HG03354 (cell line): Measurements from ENCODE around the gene PRR20C.
"Not testable (repeated sequence)": the region's sequence is repeated elsewhere in the genome, so short reads cannot be mapped to it uniquely, and the experiment has no call there.

Experiments used
- ATAC-seq: cut with Tn5 transposase; IDR thresholded peaks from one replicate; pipeline ENCODE4 v1.9.1; 2021; ENCODE audit warnings: mild to moderate bottlenecking; ENCODE audit not compliant: unreplicated experiment, poor library complexity, severe bottlenecking

PRR20C gene

DNA sequence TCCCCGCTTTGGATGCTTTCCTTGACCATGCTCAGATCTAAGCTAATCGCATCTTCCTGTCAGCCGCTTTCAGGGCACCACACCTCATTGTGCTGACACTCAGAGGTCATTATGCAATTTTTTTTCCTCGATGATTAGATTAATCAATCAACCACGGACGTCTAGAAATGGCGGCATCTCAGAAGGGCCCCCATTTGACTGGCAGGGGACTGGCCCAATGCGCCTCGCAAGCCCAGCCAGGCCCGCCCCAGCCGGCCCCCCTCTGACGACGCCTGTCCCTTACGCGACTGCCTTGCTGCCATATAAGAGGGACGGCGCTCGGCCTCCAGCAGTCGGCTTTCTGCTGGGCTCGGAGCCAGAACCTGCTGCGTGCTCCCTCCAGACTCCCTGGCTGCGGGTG lies at the start of gene PRR20C:
Gene PRR20C, plus strand, starts transcription at position 301 of the 400 bp plus-strand sequence. CDS start 387 bp downstream, outside the sequence.
- ATAC-seq = not testable (repeated sequence)

DNA sequence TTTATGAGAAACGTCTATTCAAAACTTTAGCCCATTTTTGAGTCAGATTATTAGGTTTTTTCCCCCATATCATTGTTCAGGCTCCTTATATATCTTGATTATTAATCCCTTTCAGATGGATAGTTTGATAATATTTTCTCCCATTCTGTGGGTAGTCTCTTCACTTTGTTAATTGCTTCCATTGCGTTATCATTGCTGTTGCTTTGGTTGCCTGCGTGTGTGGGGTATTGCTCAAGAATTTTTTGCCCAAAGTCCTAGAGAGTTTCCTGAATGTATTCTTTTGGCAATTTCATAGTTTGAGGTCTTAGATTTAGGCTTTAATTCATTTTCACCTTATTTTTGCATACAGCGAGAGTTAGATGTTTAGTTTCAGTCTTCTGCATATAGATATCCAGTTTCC lies 38.9 kb upstream of the PRR20C start:
- ATAC-seq = no peak

DNA sequence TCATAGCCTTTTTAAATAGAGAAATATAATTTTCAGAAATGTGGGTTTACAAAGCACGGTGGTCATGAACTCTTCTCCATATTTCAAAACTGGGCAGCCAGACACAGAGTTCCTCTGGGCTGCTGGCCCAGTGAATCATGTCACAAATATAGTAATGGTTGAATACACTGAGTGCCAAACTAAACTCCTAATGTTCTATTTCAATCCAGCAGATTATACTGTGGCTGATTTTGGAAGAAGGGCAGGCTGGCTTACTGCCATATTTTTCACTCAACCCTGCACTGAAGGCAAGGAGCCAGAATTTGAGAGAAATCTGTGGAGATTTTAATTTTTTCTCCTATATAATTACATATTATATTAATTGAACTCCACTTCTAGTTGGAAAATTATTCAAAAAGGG lies 30.2 kb upstream of the PRR20C start:
- no peak for ATAC-seq

DNA sequence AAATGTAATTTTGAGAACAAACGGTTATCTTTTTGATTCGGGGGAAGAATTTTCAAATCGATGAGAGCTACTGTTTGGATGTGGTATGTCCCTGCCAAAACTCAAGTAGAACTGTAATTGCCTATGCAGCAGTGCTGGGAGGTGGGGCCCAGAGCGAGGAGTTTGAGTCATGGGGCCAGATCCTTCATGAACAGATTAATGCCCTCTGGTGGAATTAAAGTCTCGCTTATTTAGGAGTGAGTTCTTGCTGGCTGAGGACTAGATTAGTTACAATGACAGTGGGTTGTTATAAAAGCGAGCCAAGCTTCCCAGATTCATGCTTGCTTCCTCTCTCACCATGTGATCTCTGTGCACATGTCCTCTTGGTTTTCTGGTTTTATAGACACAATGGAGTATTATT lies 25.0 kb upstream of the PRR20C start:
- ATAC-seq = no peak

DNA sequence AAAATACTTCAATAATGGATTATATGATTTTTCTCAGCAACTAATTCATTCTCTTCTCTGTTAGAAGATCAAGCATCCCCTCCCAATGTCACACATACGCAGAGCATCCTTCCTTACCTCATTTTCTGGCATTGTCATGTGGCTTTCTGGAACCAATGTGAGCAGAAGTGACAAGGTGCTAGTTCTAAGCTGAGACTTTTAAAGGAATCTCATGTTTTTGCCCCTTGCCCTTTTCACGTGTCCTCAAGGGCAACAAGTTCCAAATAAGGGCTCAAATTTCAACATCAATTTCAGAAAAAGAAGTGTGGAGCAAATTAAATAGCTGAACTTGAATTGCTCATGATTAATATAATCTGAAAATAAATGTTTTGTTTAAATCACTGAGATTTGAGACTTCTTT lies 17.8 kb upstream of the PRR20C start:
- no peak for ATAC-seq

DNA sequence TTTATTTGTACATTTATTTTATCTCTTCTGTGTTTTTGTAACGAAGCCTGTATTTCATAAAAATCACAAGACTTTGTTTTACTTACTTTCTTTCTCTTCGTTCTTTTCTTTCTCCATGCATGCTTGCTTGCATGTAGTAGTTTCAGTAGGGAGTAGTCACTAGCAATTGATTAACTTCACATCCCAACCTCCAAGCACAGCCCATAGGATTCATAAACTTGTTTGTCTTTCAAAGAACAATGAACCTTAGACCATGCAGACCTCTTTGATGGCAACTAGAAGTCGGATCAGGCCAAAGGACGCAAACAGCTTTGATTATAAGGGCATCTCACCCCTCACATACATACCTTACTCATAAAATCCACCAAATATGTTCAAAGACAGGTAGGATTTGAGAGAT lies 16.3 kb upstream of the PRR20C start:
- no peak for ATAC-seq

DNA sequence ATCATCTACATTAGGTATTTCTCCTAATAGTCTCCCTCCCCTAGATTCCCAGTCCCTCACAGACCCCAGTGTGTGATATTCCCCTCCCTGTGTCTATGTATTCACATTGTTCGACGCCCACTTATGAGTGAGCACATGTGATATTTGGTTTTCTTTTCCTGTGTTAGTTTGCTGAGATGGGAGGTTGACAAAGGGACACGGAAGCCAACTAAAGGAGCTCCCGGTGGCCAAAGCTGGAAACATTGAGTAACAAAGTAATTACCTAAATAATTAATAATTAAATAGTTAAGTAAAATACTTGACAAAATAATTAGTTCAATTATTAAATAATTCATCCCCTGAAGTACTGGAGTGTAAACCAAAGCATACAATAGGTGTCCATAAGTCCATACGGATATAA lies 14.9 kb upstream of the PRR20C start:
- no peak for ATAC-seq

DNA sequence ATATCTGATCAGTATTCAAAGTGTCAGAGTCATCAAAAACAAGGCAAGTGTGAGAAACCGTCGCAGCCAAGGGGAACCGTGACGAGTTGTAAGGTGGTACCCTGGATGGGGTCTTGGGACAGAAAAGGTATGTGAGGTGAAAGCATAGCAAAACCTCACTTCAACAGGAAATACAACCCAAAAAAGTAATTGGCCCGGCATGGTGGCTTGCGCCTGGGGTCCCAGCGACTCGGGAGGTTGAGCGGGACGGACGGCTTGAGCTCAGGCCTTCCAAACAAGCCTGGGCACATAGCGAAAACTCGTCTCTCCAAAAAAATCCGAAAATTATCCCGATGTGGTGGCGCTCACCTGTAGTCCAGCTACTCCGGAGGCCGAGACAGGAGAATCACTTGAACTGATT lies 14.1 kb upstream of the PRR20C start:
- ATAC-seq = not testable (repeated sequence)

DNA sequence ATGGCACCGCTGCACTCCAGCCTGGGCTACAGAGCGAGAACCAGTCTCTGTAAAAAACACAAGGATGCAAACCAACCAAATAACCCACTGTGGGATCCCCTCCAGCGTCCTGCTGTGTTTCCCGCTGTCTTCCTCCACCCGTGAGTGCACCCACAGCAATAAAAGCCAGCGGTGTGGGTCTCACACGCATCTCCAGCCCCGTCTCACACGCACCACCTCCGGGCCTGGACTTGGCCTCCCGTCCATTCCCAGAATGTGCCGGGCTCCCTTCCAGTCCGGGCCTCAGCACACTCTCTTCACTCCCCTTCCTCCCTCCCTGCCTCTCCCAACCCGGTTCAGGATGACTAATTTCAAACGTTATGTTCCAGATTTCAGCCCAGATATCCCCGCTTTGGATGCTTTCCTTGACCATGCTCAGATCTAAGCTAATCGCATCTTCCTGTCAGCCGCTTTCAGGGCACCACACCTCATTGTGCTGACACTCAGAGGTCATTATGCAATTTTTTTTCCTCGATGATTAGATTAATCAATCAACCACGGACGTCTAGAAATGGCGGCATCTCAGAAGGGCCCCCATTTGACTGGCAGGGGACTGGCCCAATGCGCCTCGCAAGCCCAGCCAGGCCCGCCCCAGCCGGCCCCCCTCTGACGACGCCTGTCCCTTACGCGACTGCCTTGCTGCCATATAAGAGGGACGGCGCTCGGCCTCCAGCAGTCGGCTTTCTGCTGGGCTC lies 13.5 kb upstream of the PRR20C start, which contains the start of gene PRR20A:
Gene PRR20A, plus strand, starts transcription at position 684 of the 734 bp plus-strand sequence. CDS start 387 bp downstream, outside the sequence.
- ATAC-seq = not testable (repeated sequence)

DNA sequence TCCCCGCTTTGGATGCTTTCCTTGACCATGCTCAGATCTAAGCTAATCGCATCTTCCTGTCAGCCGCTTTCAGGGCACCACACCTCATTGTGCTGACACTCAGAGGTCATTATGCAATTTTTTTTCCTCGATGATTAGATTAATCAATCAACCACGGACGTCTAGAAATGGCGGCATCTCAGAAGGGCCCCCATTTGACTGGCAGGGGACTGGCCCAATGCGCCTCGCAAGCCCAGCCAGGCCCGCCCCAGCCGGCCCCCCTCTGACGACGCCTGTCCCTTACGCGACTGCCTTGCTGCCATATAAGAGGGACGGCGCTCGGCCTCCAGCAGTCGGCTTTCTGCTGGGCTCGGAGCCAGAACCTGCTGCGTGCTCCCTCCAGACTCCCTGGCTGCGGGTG lies 6.7 kb upstream of the PRR20C start, which contains the start of gene PRR20B:
Gene PRR20B, plus strand, starts transcription at position 301 of the 400 bp plus-strand sequence. CDS start 387 bp downstream, outside the sequence.
- ATAC-seq = not testable (repeated sequence)

DNA sequence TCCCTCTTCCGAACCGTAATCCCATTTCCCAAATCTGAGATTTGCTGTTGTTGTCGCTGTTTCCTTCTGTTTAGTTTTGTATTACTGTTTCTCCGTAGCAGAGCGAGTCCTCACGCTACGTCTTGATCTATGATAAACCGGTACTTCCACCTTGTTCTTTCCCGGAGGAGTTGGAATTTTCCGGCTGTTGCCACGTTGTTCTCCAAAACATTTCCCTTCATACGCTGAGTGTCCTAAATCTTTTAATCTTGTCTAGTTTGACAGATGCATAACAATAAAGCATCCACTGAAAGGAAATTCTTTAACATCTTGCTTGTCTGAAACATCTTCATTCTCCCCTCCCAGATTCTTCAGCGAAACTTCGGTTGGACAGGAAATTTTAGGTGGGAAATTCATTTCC lies 5.8 kb upstream of the PRR20C start:
- ATAC-seq = not testable (repeated sequence)

DNA sequence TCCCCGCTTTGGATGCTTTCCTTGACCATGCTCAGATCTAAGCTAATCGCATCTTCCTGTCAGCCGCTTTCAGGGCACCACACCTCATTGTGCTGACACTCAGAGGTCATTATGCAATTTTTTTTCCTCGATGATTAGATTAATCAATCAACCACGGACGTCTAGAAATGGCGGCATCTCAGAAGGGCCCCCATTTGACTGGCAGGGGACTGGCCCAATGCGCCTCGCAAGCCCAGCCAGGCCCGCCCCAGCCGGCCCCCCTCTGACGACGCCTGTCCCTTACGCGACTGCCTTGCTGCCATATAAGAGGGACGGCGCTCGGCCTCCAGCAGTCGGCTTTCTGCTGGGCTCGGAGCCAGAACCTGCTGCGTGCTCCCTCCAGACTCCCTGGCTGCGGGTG lies 6.5 kb downstream of the PRR20C start, which contains the start of gene PRR20D:
Gene PRR20D, plus strand, starts transcription at position 301 of the 400 bp plus-strand sequence. CDS start 387 bp downstream, outside the sequence.
- not testable (repeated sequence) for ATAC-seq

DNA sequence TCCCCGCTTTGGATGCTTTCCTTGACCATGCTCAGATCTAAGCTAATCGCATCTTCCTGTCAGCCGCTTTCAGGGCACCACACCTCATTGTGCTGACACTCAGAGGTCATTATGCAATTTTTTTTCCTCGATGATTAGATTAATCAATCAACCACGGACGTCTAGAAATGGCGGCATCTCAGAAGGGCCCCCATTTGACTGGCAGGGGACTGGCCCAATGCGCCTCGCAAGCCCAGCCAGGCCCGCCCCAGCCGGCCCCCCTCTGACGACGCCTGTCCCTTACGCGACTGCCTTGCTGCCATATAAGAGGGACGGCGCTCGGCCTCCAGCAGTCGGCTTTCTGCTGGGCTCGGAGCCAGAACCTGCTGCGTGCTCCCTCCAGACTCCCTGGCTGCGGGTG lies 13.0 kb downstream of the PRR20C start, which contains the start of gene PRR20E:
Gene PRR20E, plus strand, starts transcription at position 301 of the 400 bp plus-strand sequence. CDS start 387 bp downstream, outside the sequence.
- not testable (repeated sequence) for ATAC-seq

DNA sequence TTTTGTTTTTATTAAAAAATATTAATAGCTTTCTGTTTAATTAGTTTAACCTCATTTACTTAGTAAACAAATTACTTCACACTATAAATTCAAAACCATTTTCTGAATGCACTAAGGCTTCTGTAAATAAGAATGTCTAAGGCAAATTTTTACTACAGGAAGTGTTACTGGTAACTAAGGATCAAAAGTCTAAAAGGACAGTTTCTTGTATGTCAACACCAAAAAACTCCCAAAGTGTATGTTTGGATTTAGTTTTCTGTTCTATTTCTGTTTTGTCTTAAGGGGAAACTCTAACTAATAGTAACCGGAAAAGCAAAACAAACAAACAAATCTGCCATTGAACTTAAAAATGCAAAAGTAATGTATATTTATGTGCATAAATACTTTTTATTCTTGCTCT lies 37.8 kb downstream of the PRR20C start:
- ATAC-seq = no peak
